Ascending aorta (tissue), 2 donors: ENCODE results near the gene CAV1. TPM values are rescaled to one million over a fixed set of nuclear protein-coding genes. Genes with fewer than 3 reads are reported as not detected.

Source experiments
- DNase-seq, 2 donors: peaks; one replicate each; pipeline ENCODE4 v3.0.0-alpha.2; 2019; ENCODE audit warnings: low spot score in 2 of 2
- H3K27ac ChIP-seq, 2 donors: fragments of 200-600 bp; sonication (generic); one replicate each; pipeline ENCODE4 v1.5.1; 2016 to 2017; ENCODE audit warnings: mild to moderate bottlenecking in 1 of 2
- H3K27me3 ChIP-seq: fragments of 200-600 bp; sonication (generic); one replicate; pipeline ENCODE4 v1.5.1; 2017
- H3K36me3 ChIP-seq, 2 donors: fragments of 200-600 bp; sonication (generic); one replicate each; pipeline ENCODE4 v1.5.1; 2016
- H3K4me1 ChIP-seq, 2 donors: fragments of 200-600 bp; sonication (generic); one replicate each; pipeline ENCODE4 v1.5.1; 2016 to 2017; ENCODE audit warnings: mild to moderate bottlenecking in 1 of 2
- H3K4me3 ChIP-seq, 2 donors: fragments of 200-600 bp; sonication (generic); one replicate each; pipeline ENCODE4 v1.5.1; 2016 to 2017; ENCODE audit warnings: mild to moderate bottlenecking in 1 of 2
- H3K9me3 ChIP-seq, 2 donors: fragments of 200-600 bp; sonication (generic); one replicate each; pipeline ENCODE4 v1.5.1; 2016
- CTCF ChIP-seq, 3 experiments: fragments of 200-600 bp in 2 of 3; fragments of 450-650 bp in 1 of 3; sonication (generic) in 2 of 3; IDR thresholded peaks; one replicate each; pipeline ENCODE4 v1.5.1; 2016 to 2019; ENCODE audit warnings: antibody characterized with exemption in 3 of 3, mild to moderate bottlenecking in 1 of 3, moderate library complexity in 1 of 3
- intact Hi-C: fragments of 100-400 bp; cut with DNase I; formaldehyde crosslinking; loops from one replicate; pipeline ENCODE4 v1.15.1; 2023
- total RNA-seq: library from RNA; depleted of rRNA; stranded (reverse); fragments of >200 nt; gene quantifications from one replicate; pipeline ENCODE4 v1.1.0, GENCODE V29; 2016

CAV1 gene
- total RNA-seq, 1 donor from 2014 or later, result 156 TPM

- Histone ChIP-seq H3K4me3 (no peak overlapping the region), H3K27ac (peak overlapping the region; percentile 62 to 72), H3K36me3 (peaks cover 0 to 19% of the 10 kb centered on the region in 2 donors), H3K4me1 (peaks cover 0 to 32% of the 10 kb centered on the region in 2 donors), H3K27me3 (no peaks in the 10 kb centered on the region), H3K9me3 (no peaks in the 10 kb centered on the region)
- no peak for TF ChIP-seq CTCF (IDR thresholded peaks at IDR 0.05)
- DNase-seq, result no peak
- intact Hi-C loops, result no loop called here
Measured at GRCh38 chr7:116543664-116544063, 18.8 kb downstream of the CAV1 start.

DNA sequence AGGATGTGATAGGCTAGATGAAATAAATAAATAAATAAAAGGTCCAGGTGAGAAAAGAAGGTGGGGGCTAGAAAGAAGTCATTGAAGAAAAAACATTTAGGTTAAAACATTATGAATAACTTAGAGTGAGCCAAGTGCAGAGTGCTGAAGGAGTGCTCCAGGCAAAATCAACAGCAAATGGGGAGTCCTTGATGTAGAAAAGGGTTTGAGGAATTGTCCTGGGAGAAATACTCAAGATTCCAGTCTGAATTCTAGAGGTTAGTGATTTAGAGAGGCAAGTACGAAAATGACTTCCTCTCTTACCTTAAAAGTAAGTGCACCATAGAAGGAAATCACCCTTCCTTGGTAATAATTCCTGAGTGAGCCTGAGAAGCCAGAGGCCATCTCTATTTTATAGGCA, 19.7 kb downstream of the CAV1 start:
- TF ChIP-seq CTCF (IDR thresholded peaks at IDR 0.05), result no peak
- Histone ChIP-seq H3K9me3 (no peaks in the 10 kb centered on the region), H3K36me3 (peaks cover 0 to 11% of the 10 kb centered on the region in 2 donors), H3K27me3 (no peaks in the 10 kb centered on the region), H3K4me3 (no peak overlapping the region), H3K27ac (peak overlapping the region; percentile 62 to 72), H3K4me1 (peaks cover 0 to 27% of the 10 kb centered on the region in 2 donors)
- intact Hi-C loops, result no loop called here
- no peak for DNase-seq

- H3K27ac ChIP-seq, result peak overlapping the region; percentile 65 to 72
- no peak for TF ChIP-seq CTCF (IDR thresholded peaks at IDR 0.05)
- intact Hi-C loops, result no loop called here
- peaks cover 0 to 22% of the 10 kb centered on the region in 2 donors for H3K4me1 ChIP-seq
- H3K9me3 ChIP-seq, result no peaks in the 10 kb centered on the region
- H3K4me3 ChIP-seq, result no peak overlapping the region
- peaks cover 0 to 11% of the 10 kb centered on the region in 2 donors for H3K36me3 ChIP-seq
- no peaks in the 10 kb centered on the region for H3K27me3 ChIP-seq
- DNase-seq, result no peak
Measured at GRCh38 chr7:116545411-116545993, 20.7 kb downstream of the CAV1 start.

- DNase-seq, result no peak
- peaks cover 0 to 15% of the 10 kb centered on the region in 2 donors for H3K36me3 ChIP-seq
- H3K4me1 ChIP-seq, result peaks cover 0 to 18% of the 10 kb centered on the region in 2 donors
- no peak for TF ChIP-seq CTCF (IDR thresholded peaks at IDR 0.05)
- intact Hi-C loops, result no loop called here
- no peak overlapping the region for H3K4me3 ChIP-seq
- H3K27ac ChIP-seq, result peak overlapping the region; percentile 65 to 72
- no peaks in the 10 kb centered on the region for H3K9me3 ChIP-seq
- H3K27me3 ChIP-seq, result no peaks in the 10 kb centered on the region
Measured at GRCh38 chr7:116546054-116546453, 21.2 kb downstream of the CAV1 start.

GRCh38 chr7:116546916-116547315, 22.1 kb downstream of the CAV1 start:
- peaks cover 0 to 15% of the 10 kb centered on the region in 2 donors for H3K36me3 ChIP-seq
- intact Hi-C loops, result no loop called here
- TF ChIP-seq CTCF (IDR thresholded peaks at IDR 0.05), result no peak
- H3K27me3 ChIP-seq, result no peaks in the 10 kb centered on the region
- H3K4me3 ChIP-seq, result no peak overlapping the region
- peaks cover 0 to 10% of the 10 kb centered on the region in 2 donors for H3K4me1 ChIP-seq
- no peaks in the 10 kb centered on the region for H3K9me3 ChIP-seq
- no peak for DNase-seq
- peak overlapping the region; percentile 65 to 72 for H3K27ac ChIP-seq
